K562 (cell line): Measurements from ENCODE around the gene ADCY9. TPM values are rescaled to one million over a fixed set of nuclear protein-coding genes. Genes with fewer than 3 reads are reported as not detected.
A peak's percentile ranks its signal among the peaks of the same experiment; 100 is the strongest.
"Not testable (repeated sequence)": the region's sequence is repeated elsewhere in the genome, so short reads cannot be mapped to it uniquely, and the experiment has no call there.

Source experiments
- ATAC-seq: fragments of 200-7000 bp; cut with Tn5 transposase; 3 replicates; pipeline ENCODE4 v1.9.1; 2020; ENCODE audit warnings: moderate library complexity
- BruUV-seq: library from RNA; stranded (reverse); fragments of 400-500 nt; replicated peaks from 2 replicates; lab custom pipeline; 2021; lab: Mats Ljungman, UMichigan
- CTCF ChIA-PET: fragments of 300-600 bp; formaldehyde crosslinking; extraction: SDS; loops from one replicate; lab custom pipeline; 2021; ENCODE audit warnings: low intra/inter-chr PET ratio; lab: Yijun Ruan, JAX
- POLR2A ChIA-PET: fragments of 300-600, 350-650 bp; sonication (Branson Sonifier 250); formaldehyde crosslinking; extraction: SDS; loops from one replicate; lab custom pipeline; 2021; ENCODE audit warnings: antibody characterized with exemption, inconsistent platforms; lab: Yijun Ruan, JAX
- DNase-seq, 4 experiments: peaks; one replicate each; pipeline versions ENCODE4 v3.0.0 to v3.0.0-alpha.2; 2011 to 2018; ENCODE audit warnings: low spot score in 3 of 4, mixed read lengths in 3 of 4; ENCODE audit errors: extremely low read depth in 1 of 4
- FAIRE-seq: peaks from 2 replicates; lab custom pipeline; 2011; peaks lifted over from hg19 to GRCh38; lab: Jason Lieb, UNC
- H2AFZ ChIP-seq: 2 replicates; pipeline ENCODE4 v1.6.0; 2011; ENCODE audit warnings: low read depth, low read length, control low read depth, inconsistent platforms
- H3K27ac ChIP-seq: fragments of 200-600 bp; 3 replicates; pipeline ENCODE4 v1.8.0; 2011; ENCODE audit warnings: low read depth, mild to moderate bottlenecking, control low read depth, inconsistent platforms, low read length, moderate library complexity, mixed read lengths; ENCODE audit errors: extremely low read depth
- H3K27me3 ChIP-seq, 2 experiments: fragments of 300-600 bp in 1 of 2; 2 replicates in 1 of 2; 3 replicates in 1 of 2; pipeline versions ENCODE4 v1.6.0 to v1.8.0; 2011; ENCODE audit warnings: inconsistent platforms in 2 of 2, low read length in 2 of 2, mild to moderate bottlenecking in 1 of 2, mixed read lengths in 1 of 2, moderate library complexity in 1 of 2; ENCODE audit not compliant: control insufficient read depth in 2 of 2, insufficient read depth in 2 of 2
- H3K36me3 ChIP-seq: fragments of 300-600 bp; 3 replicates; pipeline ENCODE4 v1.8.0; 2011; ENCODE audit warnings: mild to moderate bottlenecking, low read length, inconsistent platforms; ENCODE audit not compliant: control insufficient read depth, insufficient read depth
- H3K4me1 ChIP-seq, 2 experiments: fragments of 200-600 bp in 1 of 2; replicated peaks in 1 of 2; 2 replicates in 1 of 2; 3 replicates in 1 of 2; pipeline versions ENCODE4 v1.5.1 to v1.8.0; 2011; ENCODE audit warnings: inconsistent platforms in 2 of 2, low read length in 2 of 2, mild to moderate bottlenecking in 1 of 2, mixed read lengths in 1 of 2, moderate library complexity in 1 of 2; ENCODE audit not compliant: control insufficient read depth in 2 of 2, insufficient read depth in 2 of 2
- H3K4me2 ChIP-seq: 2 replicates; pipeline ENCODE4 v1.6.1; 2011; ENCODE audit warnings: low read length, control low read depth, inconsistent platforms, mixed read lengths; ENCODE audit not compliant: insufficient read depth
- H3K4me3 ChIP-seq: fragments of 200-600 bp; sonication (generic), shearing (Covaris generic); 2 replicates; pipeline ENCODE4 v1.5.1; 2016; ENCODE audit warnings: control low read depth, inconsistent platforms
- H3K79me2 ChIP-seq: fragments of 200-600 bp; 3 replicates; pipeline ENCODE4 v1.8.0; 2011; ENCODE audit warnings: low read length, inconsistent platforms; ENCODE audit not compliant: control insufficient read depth, insufficient read depth
- H3K9ac ChIP-seq, 2 experiments: 2 replicates each; pipeline versions ENCODE4 v1.6.0 to v1.6.1; 2011; ENCODE audit warnings: low read depth in 2 of 2, low read length in 2 of 2, control low read depth in 1 of 2, inconsistent platforms in 1 of 2, mild to moderate bottlenecking in 1 of 2, mixed read lengths in 1 of 2; ENCODE audit not compliant: insufficient read depth in 1 of 2
- H3K9me1 ChIP-seq: one replicate; pipeline ENCODE4 v1.6.0; 2011; ENCODE audit warnings: inconsistent platforms, mild to moderate bottlenecking, low read length, moderate library complexity; ENCODE audit not compliant: control insufficient read depth, insufficient read depth
- H3K9me3 ChIP-seq: replicated peaks from 2 replicates; pipeline ENCODE4 v1.5.1; 2011; ENCODE audit warnings: low read depth, low read length, inconsistent platforms; ENCODE audit not compliant: control insufficient read depth, insufficient read depth
- H4K20me1 ChIP-seq: replicated peaks from 2 replicates; pipeline ENCODE4 v1.6.1; 2011; ENCODE audit warnings: low read length, inconsistent platforms, mixed read lengths; ENCODE audit not compliant: control insufficient read depth, insufficient read depth
- WGBS: fragments of 100-300 bp; shearing (Covaris generic); methylation state at CpG from one replicate; pipeline ENCODE4 v1.1.6; 2016; ENCODE audit warnings: low coverage, mixed read lengths; ENCODE audit not compliant: insufficient coverage; ENCODE audit errors: missing lambda C conversion rate; 5-methylcytosine and 5-hydroxymethylcytosine counted together
- in situ Hi-C: fragments of 300-500 bp; cut with MboI; formaldehyde crosslinking; loops from 4 replicates; pipeline ENCODE4 v1.15.0; 2018; ENCODE audit warnings: inconsistent platforms, mixed read lengths
- intact Hi-C: fragments of 100-400 bp; cut with micrococcal nuclease; formaldehyde crosslinking; loops from 2 replicates; pipeline ENCODE4 v1.14.2; 2022
- polyA plus RNA-seq, 8 experiments: library from polyadenylated mRNA; depleted of rRNA in 4 of 8; stranded (reverse) in 5 of 8; unstranded in 3 of 8; fragments of >200 nt; fragmentation: Nextera tagmentation in 2 of 8; fragmentation: Illumina TruSeq in 1 of 8; extraction: Ambion mirVana in 2 of 8; extraction: Trizol in 1 of 8; gene quantifications; 2 replicates each; pipeline versions ENCODE4 v1.2.1 to v1.2.3, GENCODE V29; 2011 to 2014; ENCODE audit warnings: inconsistent platforms in 1 of 8, missing spikeins in 1 of 8
- total RNA-seq, 7 experiments: library from RNA; depleted of rRNA in 6 of 7; stranded (reverse); fragments of >200 nt in 6 of 7; fragmentation: Illumina TruSeq in 2 of 7; extraction: Trizol in 2 of 7; gene quantifications; 2 replicates each; pipeline versions ENCODE4 v1.2.1 to v1.2.3, GENCODE V29; 2011 to 2021; ENCODE audit warnings: low replicate concordance in 1 of 7
- TF ChIP-seq, protein P1 (sequence below): fragments of 450-650 bp; IDR thresholded peaks from 2 replicates; pipeline ENCODE4 v1.6.1; 2018; ENCODE audit not compliant: partially characterized antibody

Gene ADCY9
- total and polyA plus RNA-seq, 9 of the 15 experiments (the other 6 are each of a cell fraction or from before 2014, with no cell fraction given), result 0.03 to 0.29 (median 0.17) TPM

DNA sequence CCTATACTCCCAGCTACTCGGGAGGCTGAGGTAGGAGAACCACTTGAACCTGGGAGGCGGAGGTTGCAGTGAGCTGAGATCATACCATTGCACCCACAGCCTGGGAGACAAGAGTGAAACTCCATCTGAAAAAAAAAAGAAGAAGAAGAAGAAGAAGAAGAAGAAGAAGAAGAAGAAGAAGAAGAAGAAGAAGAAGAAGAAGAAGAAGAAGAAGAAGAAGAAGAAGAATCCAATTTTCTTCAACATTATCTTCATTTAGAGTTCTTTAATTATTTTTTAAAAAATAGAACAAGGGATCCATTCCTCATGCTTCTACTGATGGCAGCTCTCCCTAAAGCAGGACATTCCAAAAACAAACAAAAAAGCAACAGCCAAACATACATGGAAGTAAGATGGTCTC lies 171.8 kb downstream of the ADCY9 start:
- BruUV-seq, H3K79me2 ChIP-seq, FAIRE-seq: not testable (repeated sequence)
- TF ChIP-seq, protein P1, sequence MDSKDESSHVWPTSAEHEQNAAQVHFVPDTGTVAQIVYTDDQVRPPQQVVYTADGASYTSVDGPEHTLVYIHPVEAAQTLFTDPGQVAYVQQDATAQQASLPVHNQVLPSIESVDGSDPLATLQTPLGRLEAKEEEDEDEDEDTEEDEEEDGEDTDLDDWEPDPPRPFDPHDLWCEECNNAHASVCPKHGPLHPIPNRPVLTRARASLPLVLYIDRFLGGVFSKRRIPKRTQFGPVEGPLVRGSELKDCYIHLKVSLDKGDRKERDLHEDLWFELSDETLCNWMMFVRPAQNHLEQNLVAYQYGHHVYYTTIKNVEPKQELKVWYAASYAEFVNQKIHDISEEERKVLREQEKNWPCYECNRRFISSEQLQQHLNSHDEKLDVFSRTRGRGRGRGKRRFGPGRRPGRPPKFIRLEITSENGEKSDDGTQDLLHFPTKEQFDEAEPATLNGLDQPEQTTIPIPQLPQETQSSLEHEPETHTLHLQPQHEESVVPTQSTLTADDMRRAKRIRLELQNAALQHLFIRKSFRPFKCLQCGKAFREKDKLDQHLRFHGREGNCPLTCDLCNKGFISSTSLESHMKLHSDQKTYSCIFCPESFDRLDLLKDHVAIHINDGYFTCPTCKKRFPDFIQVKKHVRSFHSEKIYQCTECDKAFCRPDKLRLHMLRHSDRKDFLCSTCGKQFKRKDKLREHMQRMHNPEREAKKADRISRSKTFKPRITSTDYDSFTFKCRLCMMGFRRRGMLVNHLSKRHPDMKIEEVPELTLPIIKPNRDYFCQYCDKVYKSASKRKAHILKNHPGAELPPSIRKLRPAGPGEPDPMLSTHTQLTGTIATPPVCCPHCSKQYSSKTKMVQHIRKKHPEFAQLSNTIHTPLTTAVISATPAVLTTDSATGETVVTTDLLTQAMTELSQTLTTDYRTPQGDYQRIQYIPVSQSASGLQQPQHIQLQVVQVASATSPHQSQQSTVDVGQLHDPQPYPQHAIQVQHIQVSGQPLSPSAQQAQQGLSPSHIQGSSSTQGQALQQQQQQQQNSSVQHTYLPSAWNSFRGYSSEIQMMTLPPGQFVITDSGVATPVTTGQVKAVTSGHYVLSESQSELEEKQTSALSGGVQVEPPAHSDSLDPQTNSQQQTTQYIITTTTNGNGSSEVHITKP, result peak; percentile 17
- TF ChIP-seq, all 486 proteins: peak for 1; not testable (repeated sequence) for 485
- H3K9me1 ChIP-seq, CTCF ChIA-PET, H3K9ac ChIP-seq, H3K27ac ChIP-seq, H4K20me1 ChIP-seq, H3K4me3 ChIP-seq, ATAC-seq, DNase-seq, H3K4me2 ChIP-seq, H3K9me3 ChIP-seq, in situ Hi-C loops, POLR2A ChIA-PET, H3K4me1 ChIP-seq, H2AFZ ChIP-seq, H3K36me3 ChIP-seq, intact Hi-C loops: not testable (repeated sequence)
- 0% methylated on average over 2 of the region's 2 CpGs for whole genome bisulfite sequencing
- peaks cover 21 to 35% of the 10 kb centered on the region in 2 experiments; a peak in 4 of 5 replicates for H3K27me3 ChIP-seq
